SU-DHL-6 (cell line): ENCODE data around the gene IRAK1.
A peak's percentile ranks its signal among the peaks of the same experiment; 100 is the strongest.

Experiments
- H2AFZ ChIP-seq: fragments of 200-600 bp; sonication (generic); 2 replicates; pipeline ENCODE4 v1.6.1; 2014; ENCODE audit warnings: low read depth, mild to moderate bottlenecking, moderate library complexity, mixed read lengths, antibody characterized with exemption, low read length; ENCODE audit not compliant: severe bottlenecking
- H3F3A ChIP-seq: fragments of 200-600 bp; shearing (Covaris generic); 2 replicates; pipeline ENCODE4 v1.6.0; 2016; ENCODE audit warnings: antibody characterized with exemption, mild to moderate bottlenecking; ENCODE audit not compliant: insufficient read depth
- H3K27ac ChIP-seq: fragments of 200-600 bp; sonication (generic); 2 replicates; pipeline ENCODE4 v1.5.1; 2016; ENCODE audit warnings: low read depth, mild to moderate bottlenecking, low read length, moderate library complexity, mixed read lengths
- H3K27me3 ChIP-seq: fragments of 200-600 bp; sonication (generic), shearing (Covaris generic); 2 replicates; pipeline ENCODE4 v1.6.0; 2014; ENCODE audit warnings: mild to moderate bottlenecking, low read length
- H3K36me3 ChIP-seq: fragments of 200-600 bp; sonication (generic); 2 replicates; pipeline ENCODE4 v1.6.1; 2014; ENCODE audit warnings: mild to moderate bottlenecking, low read length, mixed read lengths
- H3K4me2 ChIP-seq: fragments of 300-600, 200-600 bp; shearing (Covaris generic), sonication (generic); 2 replicates; pipeline ENCODE4 v1.6.0; 2014; ENCODE audit warnings: low read length, low read depth, mild to moderate bottlenecking; ENCODE audit not compliant: poor library complexity, severe bottlenecking
- H3K4me3 ChIP-seq: fragments of 200-600 bp; sonication (generic); 2 replicates; pipeline ENCODE4 v1.5.1; 2014; ENCODE audit warnings: antibody characterized with exemption, low read length, mild to moderate bottlenecking, mixed read lengths; ENCODE audit not compliant: insufficient read depth, poor library complexity, severe bottlenecking
- H3K79me2 ChIP-seq: fragments of 200-600 bp; sonication (generic); 2 replicates; pipeline ENCODE4 v1.6.1; 2014; ENCODE audit warnings: mild to moderate bottlenecking, low read length, moderate library complexity; ENCODE audit not compliant: insufficient read depth
- H3K9ac ChIP-seq: fragments of 200-600 bp; sonication (generic); 2 replicates; pipeline ENCODE4 v1.7.0; 2014; ENCODE audit warnings: mild to moderate bottlenecking, low read length
- H3K9me2 ChIP-seq: fragments of 200-600 bp; sonication (generic); replicated peaks from 2 replicates; pipeline ENCODE4 v1.6.1; 2014; ENCODE audit warnings: low read length; ENCODE audit not compliant: insufficient read depth
- H3K9me3 ChIP-seq: fragments of 200-600 bp; sonication (generic); 2 replicates; pipeline ENCODE4 v1.6.1; 2014; ENCODE audit warnings: low read length, mixed read lengths; ENCODE audit not compliant: insufficient read depth
- H4K20me1 ChIP-seq: fragments of 200-600 bp; sonication (generic); 2 replicates; pipeline ENCODE4 v1.6.1; 2014; ENCODE audit warnings: low read depth, mild to moderate bottlenecking, antibody characterized with exemption, low read length, moderate library complexity, mixed read lengths
- EZH2phosphoT487 ChIP-seq: fragments of 200-600 bp; sonication (generic), shearing (Covaris generic); conservative IDR thresholded peaks from 2 replicates; pipeline ENCODE4 v1.6.1; 2018; ENCODE audit warnings: mild to moderate bottlenecking, antibody characterized with exemption, low read length, moderate library complexity, mixed read lengths
- TF ChIP-seq, protein P1 (sequence below): fragments of 200-600 bp; sonication (generic); IDR thresholded peaks from one replicate; pipeline ENCODE4 v1.5.1; 2017; ENCODE audit warnings: antibody characterized with exemption, mild to moderate bottlenecking, low read length, moderate library complexity; ENCODE audit not compliant: insufficient read depth, poor library complexity, severe bottlenecking

The IRAK1 gene

GRCh38 chrX:154019633-154020528, at the start of gene IRAK1:
TSS of gene IRAK1 (minus strand) at chrX:154019902. CDS start at chrX:154019812, 90 bp downstream.
- Histone ChIP-seq H3K4me2 (peak within 1 kb of the TSS; percentile 94), H3K4me3 (peak within 1 kb of the TSS; percentile 76), H3K9me2 (no peaks in the 10 kb centered on the region), H3F3A (peaks cover 7% of the 10 kb centered on the region), H4K20me1 (no peaks in the 10 kb centered on the region), H3K27ac (peak within 1 kb of the TSS; percentile 81), H3K9me3 (no peaks in the 10 kb centered on the region), H2AFZ (no peak within 1 kb of the TSS), H3K27me3 (no peaks in the 10 kb centered on the region), H3K79me2 (peaks cover 15% of the 10 kb centered on the region; the same call in 1 of the 2 replicates), H3K36me3 (no peaks in the 10 kb centered on the region), H3K9ac (peak within 1 kb of the TSS; percentile 91)
- no peak for TF ChIP-seq EZH2phosphoT487
- TF ChIP-seq, protein P1, sequence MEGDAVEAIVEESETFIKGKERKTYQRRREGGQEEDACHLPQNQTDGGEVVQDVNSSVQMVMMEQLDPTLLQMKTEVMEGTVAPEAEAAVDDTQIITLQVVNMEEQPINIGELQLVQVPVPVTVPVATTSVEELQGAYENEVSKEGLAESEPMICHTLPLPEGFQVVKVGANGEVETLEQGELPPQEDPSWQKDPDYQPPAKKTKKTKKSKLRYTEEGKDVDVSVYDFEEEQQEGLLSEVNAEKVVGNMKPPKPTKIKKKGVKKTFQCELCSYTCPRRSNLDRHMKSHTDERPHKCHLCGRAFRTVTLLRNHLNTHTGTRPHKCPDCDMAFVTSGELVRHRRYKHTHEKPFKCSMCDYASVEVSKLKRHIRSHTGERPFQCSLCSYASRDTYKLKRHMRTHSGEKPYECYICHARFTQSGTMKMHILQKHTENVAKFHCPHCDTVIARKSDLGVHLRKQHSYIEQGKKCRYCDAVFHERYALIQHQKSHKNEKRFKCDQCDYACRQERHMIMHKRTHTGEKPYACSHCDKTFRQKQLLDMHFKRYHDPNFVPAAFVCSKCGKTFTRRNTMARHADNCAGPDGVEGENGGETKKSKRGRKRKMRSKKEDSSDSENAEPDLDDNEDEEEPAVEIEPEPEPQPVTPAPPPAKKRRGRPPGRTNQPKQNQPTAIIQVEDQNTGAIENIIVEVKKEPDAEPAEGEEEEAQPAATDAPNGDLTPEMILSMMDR: no peak

- Histone ChIP-seq H3K9me3 (no peaks in the 10 kb centered on the region), H3K4me3 (no peak overlapping the region), H3K27me3 (no peaks in the 10 kb centered on the region), H3K27ac (no peak overlapping the region), H3K9me2 (no peaks in the 10 kb centered on the region), H3K36me3 (no peaks in the 10 kb centered on the region), H3K79me2 (peaks cover 92% of the 10 kb centered on the region), H4K20me1 (no peaks in the 10 kb centered on the region), H3F3A (no peaks in the 10 kb centered on the region), H2AFZ (no peak overlapping the region), H3K4me2 (no peak overlapping the region), H3K9ac (no peak overlapping the region)
- TF ChIP-seq, protein P1: no peak
- TF ChIP-seq EZH2phosphoT487: no peak
These were observed 48.9 kb upstream of the IRAK1 start for GRCh38 chrX:154068560-154068959.

- Histone ChIP-seq H3K4me2 (no peak overlapping the region), H3F3A (no peaks in the 10 kb centered on the region), H3K27me3 (no peaks in the 10 kb centered on the region), H2AFZ (no peak overlapping the region), H3K9me2 (no peaks in the 10 kb centered on the region), H4K20me1 (no peaks in the 10 kb centered on the region), H3K79me2 (peaks cover 88% of the 10 kb centered on the region), H3K36me3 (no peaks in the 10 kb centered on the region), H3K27ac (peak overlapping the region; percentile 6; the same call in 1 of the 2 replicates), H3K9me3 (no peaks in the 10 kb centered on the region), H3K4me3 (no peak overlapping the region), H3K9ac (peak overlapping the region; percentile 6; the same call in 1 of the 2 replicates)
- no peak for TF ChIP-seq EZH2phosphoT487
- TF ChIP-seq, protein P1: no peak
These were observed 45.1 kb upstream of the IRAK1 start for GRCh38 chrX:154064637-154065435.
